GM12872 (cell line): ENCODE results near the gene H3-3A.

ENCODE experiments used
- CTCF ChIP-seq: IDR thresholded peaks from 3 replicates; pipeline ENCODE4 v1.5.1; 2011; ENCODE audit warnings: low read depth, mild to moderate bottlenecking, low read length, moderate library complexity; ENCODE audit not compliant: insufficient read depth

The H3-3A gene

GRCh38 chr1:226063977-226064815 is 1.7 kb downstream of the H3-3A start:
- peak; percentile 59 for TF ChIP-seq CTCF

- TF ChIP-seq CTCF, result peak; percentile 66
Measured at GRCh38 chr1:226064816-226065248, 2.3 kb downstream of the H3-3A start.

- TF ChIP-seq CTCF, result no peak
Measured at GRCh38 chr1:226066415-226067078, 4.0 kb downstream of the H3-3A start.

- no peak for TF ChIP-seq CTCF
Measured at GRCh38 chr1:226069811-226070489, 7.4 kb downstream of the H3-3A start.

- TF ChIP-seq CTCF, result no peak
Measured at GRCh38 chr1:226072347-226072746, 9.8 kb downstream of the H3-3A start.

- TF ChIP-seq CTCF, result no peak
Measured at GRCh38 chr1:226073184-226073950, 10.9 kb downstream of the H3-3A start.
